ENCODE data around the gene SLC13A5.

SLC13A5 gene

GRCh38 chr17:6638046-6638908, 74.9 kb downstream of the SLC13A5 start:
- DNase-seq (ENCODE audit: low spot score): no peak

- no peak for DNase-seq (ENCODE audit: low spot score)
These were observed 75.7 kb downstream of the SLC13A5 start for GRCh38 chr17:6637458-6637840.

GRCh38 chr17:6636616-6637457, 76.3 kb downstream of the SLC13A5 start:
- DNase-seq (ENCODE audit: low spot score): no peak

GRCh38 chr17:6636105-6636504, 77.1 kb downstream of the SLC13A5 start:
- DNase-seq (ENCODE audit: low spot score): no peak

All from putamen (tissue), 1 donor.